ENCODE data around the gene C2orf15. TPM values are rescaled to one million over a fixed set of nuclear protein-coding genes. Genes with fewer than 3 reads are reported as not detected.

Gene C2orf15
- total and polyA plus RNA-seq, 10 of the 15 experiments (the other 5 are each of a cell fraction or from before 2014, with no cell fraction given): 1.4 to 3.4 (median 2.4) TPM

DNA sequence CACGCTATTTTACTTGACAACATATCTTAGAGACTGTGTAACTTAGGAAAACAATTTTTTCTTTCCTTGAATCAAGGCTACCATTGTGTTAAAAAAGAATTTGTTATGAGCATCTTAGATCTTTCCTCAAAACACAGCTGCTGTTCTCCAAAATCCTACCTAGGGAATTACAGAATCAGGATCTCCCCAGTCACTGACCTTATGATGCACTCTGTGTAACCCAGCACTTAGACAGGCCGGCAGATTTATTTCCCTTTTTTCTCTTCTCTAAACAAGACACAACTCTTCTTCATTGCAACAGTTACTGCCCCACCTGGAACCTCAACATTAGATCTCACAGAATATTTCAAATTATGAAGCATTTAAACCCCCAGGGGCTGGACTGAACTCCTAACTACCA, 13.5 kb upstream of the C2orf15 start:
- 90% methylated on average over 2 of the region's 2 CpGs for WGBS (ENCODE audit: insufficient coverage, insufficient replicate concordance, low lambda C conversion rate, missing lambda C conversion rate)
- no peak for TF ChIP-seq MTA3 (IDR thresholded peaks at IDR 0.05; ENCODE audit: borderline replicate concordance, low read length)
- TF ChIP-seq PBX3 (IDR thresholded peaks at IDR 0.05; ENCODE audit: insufficient replicate concordance, low read depth, low read length): no peak
- TF ChIP-seq CBX5 (IDR thresholded peaks at IDR 0.05; ENCODE audit: low read depth): no peak
- no peak for TF ChIP-seq DPF2 (IDR thresholded peaks at IDR 0.05)
- no peak for TF ChIP-seq FOXK2 (IDR thresholded peaks at IDR 0.05)
- TF ChIP-seq, protein P1, sequence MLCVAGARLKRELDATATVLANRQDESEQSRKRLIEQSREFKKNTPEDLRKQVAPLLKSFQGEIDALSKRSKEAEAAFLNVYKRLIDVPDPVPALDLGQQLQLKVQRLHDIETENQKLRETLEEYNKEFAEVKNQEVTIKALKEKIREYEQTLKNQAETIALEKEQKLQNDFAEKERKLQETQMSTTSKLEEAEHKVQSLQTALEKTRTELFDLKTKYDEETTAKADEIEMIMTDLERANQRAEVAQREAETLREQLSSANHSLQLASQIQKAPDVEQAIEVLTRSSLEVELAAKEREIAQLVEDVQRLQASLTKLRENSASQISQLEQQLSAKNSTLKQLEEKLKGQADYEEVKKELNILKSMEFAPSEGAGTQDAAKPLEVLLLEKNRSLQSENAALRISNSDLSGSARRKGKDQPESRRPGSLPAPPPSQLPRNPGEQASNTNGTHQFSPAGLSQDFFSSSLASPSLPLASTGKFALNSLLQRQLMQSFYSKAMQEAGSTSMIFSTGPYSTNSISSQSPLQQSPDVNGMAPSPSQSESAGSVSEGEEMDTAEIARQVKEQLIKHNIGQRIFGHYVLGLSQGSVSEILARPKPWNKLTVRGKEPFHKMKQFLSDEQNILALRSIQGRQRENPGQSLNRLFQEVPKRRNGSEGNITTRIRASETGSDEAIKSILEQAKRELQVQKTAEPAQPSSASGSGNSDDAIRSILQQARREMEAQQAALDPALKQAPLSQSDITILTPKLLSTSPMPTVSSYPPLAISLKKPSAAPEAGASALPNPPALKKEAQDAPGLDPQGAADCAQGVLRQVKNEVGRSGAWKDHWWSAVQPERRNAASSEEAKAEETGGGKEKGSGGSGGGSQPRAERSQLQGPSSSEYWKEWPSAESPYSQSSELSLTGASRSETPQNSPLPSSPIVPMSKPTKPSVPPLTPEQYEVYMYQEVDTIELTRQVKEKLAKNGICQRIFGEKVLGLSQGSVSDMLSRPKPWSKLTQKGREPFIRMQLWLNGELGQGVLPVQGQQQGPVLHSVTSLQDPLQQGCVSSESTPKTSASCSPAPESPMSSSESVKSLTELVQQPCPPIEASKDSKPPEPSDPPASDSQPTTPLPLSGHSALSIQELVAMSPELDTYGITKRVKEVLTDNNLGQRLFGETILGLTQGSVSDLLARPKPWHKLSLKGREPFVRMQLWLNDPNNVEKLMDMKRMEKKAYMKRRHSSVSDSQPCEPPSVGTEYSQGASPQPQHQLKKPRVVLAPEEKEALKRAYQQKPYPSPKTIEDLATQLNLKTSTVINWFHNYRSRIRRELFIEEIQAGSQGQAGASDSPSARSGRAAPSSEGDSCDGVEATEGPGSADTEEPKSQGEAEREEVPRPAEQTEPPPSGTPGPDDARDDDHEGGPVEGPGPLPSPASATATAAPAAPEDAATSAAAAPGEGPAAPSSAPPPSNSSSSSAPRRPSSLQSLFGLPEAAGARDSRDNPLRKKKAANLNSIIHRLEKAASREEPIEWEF (IDR thresholded peaks at IDR 0.05; ENCODE audit: insufficient replicate concordance, low read depth, low read length): no peak
- TF ChIP-seq, protein P2, sequence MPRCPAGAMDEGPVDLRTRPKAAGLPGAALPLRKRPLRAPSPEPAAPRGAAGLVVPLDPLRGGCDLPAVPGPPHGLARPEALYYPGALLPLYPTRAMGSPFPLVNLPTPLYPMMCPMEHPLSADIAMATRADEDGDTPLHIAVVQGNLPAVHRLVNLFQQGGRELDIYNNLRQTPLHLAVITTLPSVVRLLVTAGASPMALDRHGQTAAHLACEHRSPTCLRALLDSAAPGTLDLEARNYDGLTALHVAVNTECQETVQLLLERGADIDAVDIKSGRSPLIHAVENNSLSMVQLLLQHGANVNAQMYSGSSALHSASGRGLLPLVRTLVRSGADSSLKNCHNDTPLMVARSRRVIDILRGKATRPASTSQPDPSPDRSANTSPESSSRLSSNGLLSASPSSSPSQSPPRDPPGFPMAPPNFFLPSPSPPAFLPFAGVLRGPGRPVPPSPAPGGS (IDR thresholded peaks at IDR 0.05; ENCODE audit: borderline replicate concordance, insufficient read depth, low read depth, low read length, poor library complexity, severe bottlenecking): no peak
- TF ChIP-seq, protein P3, sequence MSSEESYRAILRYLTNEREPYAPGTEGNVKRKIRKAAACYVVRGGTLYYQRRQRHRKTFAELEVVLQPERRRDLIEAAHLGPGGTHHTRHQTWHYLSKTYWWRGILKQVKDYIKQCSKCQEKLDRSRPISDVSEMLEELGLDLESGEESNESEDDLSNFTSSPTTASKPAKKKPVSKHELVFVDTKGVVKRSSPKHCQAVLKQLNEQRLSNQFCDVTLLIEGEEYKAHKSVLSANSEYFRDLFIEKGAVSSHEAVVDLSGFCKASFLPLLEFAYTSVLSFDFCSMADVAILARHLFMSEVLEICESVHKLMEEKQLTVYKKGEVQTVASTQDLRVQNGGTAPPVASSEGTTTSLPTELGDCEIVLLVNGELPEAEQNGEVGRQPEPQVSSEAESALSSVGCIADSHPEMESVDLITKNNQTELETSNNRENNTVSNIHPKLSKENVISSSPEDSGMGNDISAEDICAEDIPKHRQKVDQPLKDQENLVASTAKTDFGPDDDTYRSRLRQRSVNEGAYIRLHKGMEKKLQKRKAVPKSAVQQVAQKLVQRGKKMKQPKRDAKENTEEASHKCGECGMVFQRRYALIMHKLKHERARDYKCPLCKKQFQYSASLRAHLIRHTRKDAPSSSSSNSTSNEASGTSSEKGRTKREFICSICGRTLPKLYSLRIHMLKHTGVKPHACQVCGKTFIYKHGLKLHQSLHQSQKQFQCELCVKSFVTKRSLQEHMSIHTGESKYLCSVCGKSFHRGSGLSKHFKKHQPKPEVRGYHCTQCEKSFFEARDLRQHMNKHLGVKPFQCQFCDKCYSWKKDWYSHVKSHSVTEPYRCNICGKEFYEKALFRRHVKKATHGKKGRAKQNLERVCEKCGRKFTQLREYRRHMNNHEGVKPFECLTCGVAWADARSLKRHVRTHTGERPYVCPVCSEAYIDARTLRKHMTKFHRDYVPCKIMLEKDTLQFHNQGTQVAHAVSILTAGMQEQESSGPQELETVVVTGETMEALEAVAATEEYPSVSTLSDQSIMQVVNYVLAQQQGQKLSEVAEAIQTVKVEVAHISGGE (CRISPR knock-in tag; IDR thresholded peaks at IDR 0.05): no peak
- TF ChIP-seq RAD51 (IDR thresholded peaks at IDR 0.05): no peak
- TF ChIP-seq POLR2AphosphoS5 (IDR thresholded peaks at IDR 0.05; ENCODE audit: low read length): no peak
- no peak for TF ChIP-seq CREM (IDR thresholded peaks at IDR 0.05; ENCODE audit: low read depth)

More for the DNA sequence above, 13.5 kb upstream of the C2orf15 start:
- no peak for DNase-seq (ENCODE audit: low read depth, low spot score)
- no peak overlapping the region for H2AFZ ChIP-seq (ENCODE audit: control insufficient read depth, low read depth, low read length)
- no peaks in the 10 kb centered on the region for H3K36me3 ChIP-seq (ENCODE audit: control insufficient read depth in 2 of 2, insufficient read depth in 2 of 2, low read length in 1 of 2)
- RAD21 ChIA-PET (ENCODE audit: unreplicated experiment): no interaction called here
- H3K27ac ChIP-seq (ENCODE audit: control insufficient read depth, insufficient read depth): no peak overlapping the region
- H3K9me3 ChIP-seq (replicated peaks; ENCODE audit: control insufficient read depth, insufficient read depth, low read length): no peaks in the 10 kb centered on the region; the same call in 2 of the 3 replicates
- no peaks in the 10 kb centered on the region for H3K4me1 ChIP-seq (ENCODE audit: control insufficient read depth, insufficient read depth, low read length)
- no peak overlapping the region for H3K9ac ChIP-seq (ENCODE audit: control insufficient read depth, insufficient read depth, low read length)
- SMC1A ChIA-PET (ENCODE audit: uncharacterized antibody, unreplicated experiment): no interaction called here
- no peak for FAIRE-seq
- POLR2A ChIA-PET: no interaction called here
- intact Hi-C loops (cut with micrococcal nuclease; ENCODE audit: unreplicated experiment) (no loop called here), in situ Hi-C loops (cut with MboI) (no loop called here)
- H3K79me2 ChIP-seq (ENCODE audit: control insufficient read depth, insufficient read depth, low read length): no peaks in the 10 kb centered on the region
- CTCF ChIA-PET: interaction anchor here (1.4 kb wide), 1 partner anchor 30 kb away, joined by 3 read pairs; no protein-coding TSS in a partner anchor
- H3K27me3 ChIP-seq (replicated peaks in 1 of 2; ENCODE audit: control insufficient read depth in 2 of 2, insufficient read depth in 2 of 2, low read length in 1 of 2): no peaks in the 10 kb centered on the region
- H4K20me1 ChIP-seq (ENCODE audit: control insufficient read depth, insufficient read depth): no peaks in the 10 kb centered on the region
- BruUV-seq (replicated peaks): no TSS peak
- no peak for ATAC-seq
- no peak overlapping the region for H3K4me3 ChIP-seq
- H3K4me2 ChIP-seq (ENCODE audit: control insufficient read depth, insufficient read depth): no peak overlapping the region
